OCI-LY3 (cell line): ENCODE measurements around the gene SEC24D.

Experiments
- CTCF ChIP-seq: fragments of 200-600, 300-600 bp; sonication (generic); IDR thresholded peaks from 2 replicates; pipeline ENCODE4 v1.5.1; 2014; ENCODE audit warnings: antibody characterized with exemption, low read length, low read depth
- EZH2phosphoT487 ChIP-seq: fragments of 200-600 bp; shearing (Covaris generic); IDR thresholded peaks from 2 replicates; pipeline ENCODE4 v1.6.1; 2018; ENCODE audit warnings: antibody characterized with exemption, mixed run types, low read depth

- TF ChIP-seq CTCF (peak; percentile 53), EZH2phosphoT487 (no peak)
Observed at GRCh38 chr4:118682928-118683327, 153.0 kb downstream of the SEC24D start.
